ENCODE measurements around the gene KPNA4. TPM values are rescaled to one million over a fixed set of nuclear protein-coding genes. Genes with fewer than 3 reads are reported as not detected.
A peak's percentile ranks its signal among the peaks of the same experiment; 100 is the strongest.

Gene KPNA4
- total and polyA plus RNA-seq, 2 experiments from 2014 or later, result 17.4 to 33.1 TPM

GRCh38 chr3:160451602-160452001 lies 113.8 kb downstream of the KPNA4 start:
- in situ Hi-C loops (cut with MboI), result no loop called here
- 0 out of 2 replicates have a peak overlapping the region, but pooled peaks have one; percentile 9 for H2AFZ ChIP-seq
- H3K4me1 ChIP-seq (ENCODE audit: insufficient read depth), result peaks cover 37% of the 10 kb centered on the region
- H4K20me1 ChIP-seq (ENCODE audit: insufficient read depth), result no peaks in the 10 kb centered on the region
- no peak overlapping the region for H3K9ac ChIP-seq
- peaks cover 23% of the 10 kb centered on the region for H3K79me2 ChIP-seq (ENCODE audit: insufficient read depth)
- H3K27me3 ChIP-seq (replicated peaks; ENCODE audit: insufficient read depth), result no peaks in the 10 kb centered on the region
- WGBS, 2 experiments (ENCODE audit: low coverage in 1 of 2, low lambda C conversion rate in 2 of 2, missing lambda C conversion rate in 2 of 2), result 59 to 67% methylated on average over 4 of the region's 4 CpGs
- no peak overlapping the region for H3K4me2 ChIP-seq (ENCODE audit: unreplicated experiment)
- DNase-seq, result no peak
- H3K4me3 ChIP-seq, result no peak overlapping the region
- peaks cover 14% of the 10 kb centered on the region for H3F3A ChIP-seq (ENCODE audit: insufficient read depth)
- no peaks in the 10 kb centered on the region for H3K36me3 ChIP-seq (ENCODE audit: low read depth)
- no peak overlapping the region for H3K27ac ChIP-seq
- no peaks in the 10 kb centered on the region for H3K9me3 ChIP-seq (ENCODE audit: low read depth)
- H3K9me2 ChIP-seq (ENCODE audit: insufficient read depth), result no peaks in the 10 kb centered on the region
- TF ChIP-seq EZH2 (IDR thresholded peaks at IDR 0.05; ENCODE audit: insufficient read depth, poor library complexity, severe bottlenecking) (no peak), EZH2phosphoT487 (IDR thresholded peaks at IDR 0.05; ENCODE audit: insufficient read depth, low read depth) (no peak)

GRCh38 chr3:160450846-160451245 lies 114.5 kb downstream of the KPNA4 start:
- H3K4me2 ChIP-seq (ENCODE audit: unreplicated experiment), result peak overlapping the region; percentile 75
- WGBS, 2 experiments (ENCODE audit: low coverage in 1 of 2, low lambda C conversion rate in 2 of 2, missing lambda C conversion rate in 2 of 2), result 20 to 28% methylated on average over 3 of the region's 3 CpGs
- TF ChIP-seq EZH2phosphoT487 (IDR thresholded peaks at IDR 0.05; ENCODE audit: insufficient read depth, low read depth) (no peak), EZH2 (IDR thresholded peaks at IDR 0.05; ENCODE audit: insufficient read depth, poor library complexity, severe bottlenecking) (no peak)
- in situ Hi-C loops (cut with MboI), result no loop called here
- peak overlapping the region; percentile 83 for H3K4me3 ChIP-seq
- H3K27me3 ChIP-seq (replicated peaks; ENCODE audit: insufficient read depth), result no peaks in the 10 kb centered on the region
- H4K20me1 ChIP-seq (ENCODE audit: insufficient read depth), result no peaks in the 10 kb centered on the region
- H2AFZ ChIP-seq, result peak overlapping the region; percentile 92
- H3K9me3 ChIP-seq (ENCODE audit: low read depth), result no peaks in the 10 kb centered on the region
- peaks cover 31% of the 10 kb centered on the region for H3K79me2 ChIP-seq (ENCODE audit: insufficient read depth)
- H3F3A ChIP-seq (ENCODE audit: insufficient read depth), result peaks cover 14% of the 10 kb centered on the region
- H3K36me3 ChIP-seq (ENCODE audit: low read depth), result no peaks in the 10 kb centered on the region
- peak overlapping the region; percentile 81 for H3K9ac ChIP-seq
- peak overlapping the region; percentile 78 for H3K27ac ChIP-seq
- peak; percentile 89 for DNase-seq
- H3K9me2 ChIP-seq (ENCODE audit: insufficient read depth), result no peaks in the 10 kb centered on the region
- peaks cover 37% of the 10 kb centered on the region for H3K4me1 ChIP-seq (ENCODE audit: insufficient read depth)

DNA sequence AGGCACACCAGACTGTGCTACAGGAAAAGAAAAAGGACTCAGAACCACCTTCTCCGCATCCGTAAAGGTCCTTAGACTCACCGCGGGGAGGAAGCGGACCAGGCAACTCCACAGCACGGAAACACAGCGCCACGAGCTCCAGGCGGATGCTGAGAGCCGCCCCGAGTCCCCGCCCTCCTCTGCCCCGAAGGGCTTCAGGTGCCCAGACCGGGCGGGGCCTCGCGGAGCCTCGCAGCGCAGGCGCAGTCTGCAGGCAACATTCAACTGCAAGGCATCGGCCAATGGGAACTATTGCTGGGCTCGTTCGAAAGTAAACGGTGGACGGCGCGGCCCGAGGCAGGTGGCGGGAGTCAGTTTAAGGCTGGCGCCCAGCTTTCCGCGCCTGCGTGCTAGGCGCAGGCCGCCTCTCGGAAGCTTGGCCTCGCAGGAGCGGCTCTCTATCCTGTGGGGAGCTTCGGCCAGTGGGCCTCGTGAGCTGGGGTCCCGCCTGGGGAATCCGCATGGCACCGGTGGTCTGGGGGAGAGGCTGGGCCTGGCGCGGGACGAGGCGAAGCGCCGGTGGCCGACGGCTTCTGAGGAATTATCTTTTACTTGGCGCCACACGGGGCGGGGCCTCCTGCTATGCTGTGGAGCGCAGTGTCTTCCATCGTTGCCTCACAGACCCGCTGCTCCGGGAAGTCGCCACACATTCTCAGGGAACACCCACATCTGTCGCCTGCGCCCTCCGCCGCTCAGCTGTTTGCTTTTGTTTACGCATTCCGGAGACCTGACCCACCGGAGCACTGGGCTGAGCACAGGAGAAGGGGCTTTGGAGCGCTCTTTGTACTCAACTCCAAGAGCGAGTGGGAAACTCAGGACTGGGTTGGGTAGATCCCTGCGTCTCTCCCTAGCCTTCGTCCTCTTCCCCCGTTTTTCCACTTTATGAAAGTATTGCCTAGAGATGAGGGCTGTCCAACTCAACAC lies 115.5 kb downstream of the KPNA4 start, which contains the start of gene TRIM59:
Gene TRIM59 (minus strand): TSS at position 151 of the 963 bp plus-strand sequence. CDS start 10,603 bp downstream, outside the sequence.
- Histone ChIP-seq H3K27ac (peak within 1 kb of the TSS; percentile 78), H3K36me3 (ENCODE audit: low read depth) (no peaks in the 10 kb centered on the region), H3K9me3 (ENCODE audit: low read depth) (no peaks in the 10 kb centered on the region), H3K4me2 (ENCODE audit: unreplicated experiment) (peak within 1 kb of the TSS; percentile 75), H3K9ac (peak within 1 kb of the TSS; percentile 81), H4K20me1 (ENCODE audit: insufficient read depth) (no peaks in the 10 kb centered on the region), H3K4me3 (peak within 1 kb of the TSS; percentile 83), H3K4me1 (ENCODE audit: insufficient read depth) (peaks cover 37% of the 10 kb centered on the region), H3K27me3 (replicated peaks; ENCODE audit: insufficient read depth) (no peaks in the 10 kb centered on the region), H2AFZ (peak within 1 kb of the TSS; percentile 92), H3K9me2 (ENCODE audit: insufficient read depth) (no peaks in the 10 kb centered on the region), H3F3A (ENCODE audit: insufficient read depth) (peaks cover 14% of the 10 kb centered on the region), H3K79me2 (ENCODE audit: insufficient read depth) (peaks cover 40% of the 10 kb centered on the region)
- in situ Hi-C loops (cut with MboI), result no loop called here
- WGBS, 2 experiments (ENCODE audit: low coverage in 1 of 2, low lambda C conversion rate in 2 of 2, missing lambda C conversion rate in 2 of 2), result 8% methylated on average over 67 to 68 of the region's 71 CpGs
- DNase-seq, result peak; percentile 97
- TF ChIP-seq EZH2phosphoT487 (IDR thresholded peaks at IDR 0.05; ENCODE audit: insufficient read depth, low read depth) (no peak), EZH2 (IDR thresholded peaks at IDR 0.05; ENCODE audit: insufficient read depth, poor library complexity, severe bottlenecking) (no peak)

GRCh38 chr3:160448845-160449635 lies 116.3 kb downstream of the KPNA4 start:
- TF ChIP-seq EZH2 (IDR thresholded peaks at IDR 0.05; ENCODE audit: insufficient read depth, poor library complexity, severe bottlenecking) (no peak), EZH2phosphoT487 (IDR thresholded peaks at IDR 0.05; ENCODE audit: insufficient read depth, low read depth) (no peak)
- no peaks in the 10 kb centered on the region for H3K9me2 ChIP-seq (ENCODE audit: insufficient read depth)
- H3K4me1 ChIP-seq (ENCODE audit: insufficient read depth), result peaks cover 37% of the 10 kb centered on the region
- peaks cover 49% of the 10 kb centered on the region for H3K79me2 ChIP-seq (ENCODE audit: insufficient read depth)
- H3K27ac ChIP-seq, result peak overlapping the region; percentile 78
- H3K9me3 ChIP-seq (ENCODE audit: low read depth), result no peaks in the 10 kb centered on the region
- H3K4me2 ChIP-seq (ENCODE audit: unreplicated experiment), result peak overlapping the region; percentile 75
- H3F3A ChIP-seq (ENCODE audit: insufficient read depth), result peaks cover 14% of the 10 kb centered on the region
- DNase-seq, result peak; percentile 51
- peak overlapping the region; percentile 92 for H2AFZ ChIP-seq
- H3K4me3 ChIP-seq, result peak overlapping the region; percentile 83
- H3K9ac ChIP-seq, result peak overlapping the region; percentile 81
- no peaks in the 10 kb centered on the region for H3K27me3 ChIP-seq (replicated peaks; ENCODE audit: insufficient read depth)
- H3K36me3 ChIP-seq (ENCODE audit: low read depth), result no peaks in the 10 kb centered on the region
- 5% methylated on average over 22 to 26 of the region's 26 CpGs for WGBS, 2 experiments (ENCODE audit: low coverage in 1 of 2, low lambda C conversion rate in 2 of 2, missing lambda C conversion rate in 2 of 2)
- no peaks in the 10 kb centered on the region for H4K20me1 ChIP-seq (ENCODE audit: insufficient read depth)
- in situ Hi-C loops (cut with MboI), result no loop called here

All from GM23248 (cell line).